ENCODE measurements around the gene INSYN1. TPM values are rescaled to one million over a fixed set of nuclear protein-coding genes. Genes with fewer than 3 reads are reported as not detected.

INSYN1 gene
- total RNA-seq, 5 donors from 2014 or later (not counting 1 experiment from before 2014, with no cell fraction given): not detected

DNA sequence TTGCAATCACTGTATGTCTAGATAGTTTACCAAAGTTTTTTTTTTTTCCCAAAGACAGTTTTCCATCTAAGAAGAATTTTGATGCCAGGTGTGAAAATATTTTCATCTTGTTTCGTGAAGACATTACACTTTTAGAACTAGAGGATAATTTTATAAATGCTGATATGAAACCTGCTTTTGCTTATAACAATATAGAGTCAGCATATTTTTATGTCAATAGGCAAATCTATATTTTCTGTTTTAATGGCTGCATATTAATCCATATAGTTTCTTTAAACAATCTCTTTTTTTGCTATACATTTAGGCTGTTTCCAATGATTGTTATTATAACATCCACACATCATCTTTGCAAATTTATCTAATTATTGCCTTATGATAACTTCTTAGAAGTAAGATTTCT, 12.6 kb upstream of the INSYN1 start:
- no peaks in the 10 kb centered on the region for H3K36me3 ChIP-seq (ENCODE audit: control insufficient read depth in 2 of 2, extremely low read depth in 1 of 2, insufficient read depth in 1 of 2, low read length in 1 of 2)
- Mint-ChIP-seq H3K9me3 (no peaks in the 10 kb centered on the region), H3K36me3 (no peaks in the 10 kb centered on the region), H3K27me3 (peaks cover 15 to 26% of the 10 kb centered on the region in 2 donors), H3K4me1 (no peaks in the 10 kb centered on the region), H3K27ac (no peak overlapping the region), H3K4me3 (no peak overlapping the region)
- ChIA-PET CTCF (interaction anchor here in 1 of 2 donors (0.8 kb wide), 1 partner anchor 18 kb away, joined by 3 read pairs; no protein-coding TSS in a partner anchor), POLR2A (no interaction called here)
- no peak overlapping the region for H3K4me3 ChIP-seq (ENCODE audit: control insufficient read depth in 1 of 2, extremely low read depth in 1 of 2, low read length in 1 of 2)
- WGBS (ENCODE audit: insufficient coverage): no CpG with 5 or more reads among the region's 1 CpG
- no peaks in the 10 kb centered on the region for H3K9me3 ChIP-seq
- H3K4me1 ChIP-seq (ENCODE audit: control insufficient read depth in 1 of 2, extremely low read depth in 1 of 2, insufficient read depth in 2 of 2, low read length in 2 of 2): no peaks in the 10 kb centered on the region
- H3K27ac ChIP-seq (ENCODE audit: low read length): no peak overlapping the region
- peaks cover 0 to 32% of the 10 kb centered on the region in 2 experiments for H3K27me3 ChIP-seq (replicated peaks in 1 of 2; ENCODE audit: control insufficient read depth in 2 of 2, extremely low read depth in 1 of 2, insufficient read depth in 2 of 2, low read length in 1 of 2)
- no peak for DNase-seq
- no peak for ATAC-seq (replicated peaks in 1 of 4)

DNA sequence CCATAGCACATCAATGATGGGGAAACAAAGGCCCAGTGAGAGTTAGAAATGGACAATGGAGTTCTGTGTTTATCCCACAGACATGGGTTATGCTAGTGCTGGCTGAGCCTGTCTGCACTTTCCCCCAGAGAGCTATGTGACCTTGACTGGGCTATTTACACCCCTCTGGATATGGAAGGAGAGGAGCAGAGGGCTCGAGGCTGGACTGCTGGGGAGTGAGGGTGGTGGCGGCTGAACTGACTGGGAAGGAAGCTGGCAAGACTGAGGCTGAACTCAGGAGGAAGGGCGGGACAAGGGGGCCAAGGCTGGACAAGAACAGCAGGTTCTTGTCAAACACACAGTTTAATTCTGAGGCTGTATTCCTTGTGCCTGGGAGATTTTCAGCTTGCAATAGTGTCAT, 10.8 kb upstream of the INSYN1 start:
- Histone ChIP-seq H3K36me3 (ENCODE audit: control insufficient read depth in 2 of 2, extremely low read depth in 1 of 2, insufficient read depth in 1 of 2, low read length in 1 of 2) (no peaks in the 10 kb centered on the region), H3K27me3 (replicated peaks in 1 of 2; ENCODE audit: control insufficient read depth in 2 of 2, extremely low read depth in 1 of 2, insufficient read depth in 2 of 2, low read length in 1 of 2) (peaks cover 0 to 41% of the 10 kb centered on the region in 2 experiments), H3K4me1 (ENCODE audit: control insufficient read depth in 1 of 2, extremely low read depth in 1 of 2, insufficient read depth in 2 of 2, low read length in 2 of 2) (no peaks in the 10 kb centered on the region), H3K27ac (ENCODE audit: low read length) (no peak overlapping the region), H3K9me3 (no peaks in the 10 kb centered on the region), H3K4me3 (ENCODE audit: control insufficient read depth in 1 of 2, extremely low read depth in 1 of 2, low read length in 1 of 2) (no peak overlapping the region)
- no peaks in the 10 kb centered on the region for H3K9me3 Mint-ChIP-seq
- H3K36me3 Mint-ChIP-seq: no peaks in the 10 kb centered on the region
- DNase-seq (no peak), ATAC-seq (replicated peaks in 1 of 4) (no peak)
- CTCF ChIA-PET: no interaction called here
- H3K27ac Mint-ChIP-seq: no peak overlapping the region
- WGBS (ENCODE audit: insufficient coverage): 41% methylated on average over 2 of the region's 3 CpGs
- H3K27me3 Mint-ChIP-seq: peaks cover 15 to 17% of the 10 kb centered on the region in 2 donors
- no peaks in the 10 kb centered on the region for H3K4me1 Mint-ChIP-seq
- POLR2A ChIA-PET: no interaction called here
- no peak overlapping the region for H3K4me3 Mint-ChIP-seq

- Mint-ChIP-seq H3K27ac (no peak overlapping the region), H3K36me3 (no peaks in the 10 kb centered on the region), H3K9me3 (no peaks in the 10 kb centered on the region), H3K4me3 (no peak overlapping the region), H3K4me1 (no peaks in the 10 kb centered on the region), H3K27me3 (peaks cover 11 to 27% of the 10 kb centered on the region in 2 donors)
- no peak for DNase-seq
- no peak for ATAC-seq (replicated peaks in 1 of 4)
- H3K27me3 ChIP-seq (replicated peaks in 1 of 2; ENCODE audit: control insufficient read depth in 2 of 2, extremely low read depth in 1 of 2, insufficient read depth in 2 of 2, low read length in 1 of 2): peaks cover 0 to 44% of the 10 kb centered on the region in 2 experiments
- no peaks in the 10 kb centered on the region for H3K4me1 ChIP-seq (ENCODE audit: control insufficient read depth in 1 of 2, extremely low read depth in 1 of 2, insufficient read depth in 2 of 2, low read length in 2 of 2)
- WGBS (ENCODE audit: insufficient coverage): 50% methylated on average over 9 of the region's 11 CpGs
- POLR2A ChIA-PET: no interaction called here
- CTCF ChIA-PET: no interaction called here
- no peak overlapping the region for H3K4me3 ChIP-seq (ENCODE audit: control insufficient read depth in 1 of 2, extremely low read depth in 1 of 2, low read length in 1 of 2)
- no peaks in the 10 kb centered on the region for H3K36me3 ChIP-seq (ENCODE audit: control insufficient read depth in 2 of 2, extremely low read depth in 1 of 2, insufficient read depth in 1 of 2, low read length in 1 of 2)
- H3K9me3 ChIP-seq: no peaks in the 10 kb centered on the region
- no peak overlapping the region for H3K27ac ChIP-seq (ENCODE audit: low read length)
Observed at GRCh38 chr15:73760330-73761329, 7.5 kb upstream of the INSYN1 start.

DNA sequence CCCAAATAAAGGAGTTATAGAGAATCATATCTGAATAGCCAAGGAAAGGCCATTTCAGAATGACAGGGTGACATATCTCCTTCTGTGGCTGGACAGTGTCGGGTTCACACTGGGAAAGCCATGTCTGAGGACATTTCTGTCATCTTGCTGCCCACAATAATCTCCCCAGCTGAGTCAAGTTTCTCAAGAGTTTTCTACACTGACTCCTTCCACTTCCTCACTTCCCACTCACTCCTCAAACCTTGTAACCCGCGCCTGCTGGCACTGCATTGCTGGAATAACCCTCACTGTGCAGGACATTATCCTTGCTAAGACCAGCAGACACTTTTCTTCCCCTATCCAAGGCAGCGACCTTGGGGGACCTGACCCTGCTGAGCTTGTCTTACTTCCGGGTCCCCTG, 5.3 kb upstream of the INSYN1 start:
- no peaks in the 10 kb centered on the region for H3K9me3 ChIP-seq
- no peaks in the 10 kb centered on the region for H3K36me3 ChIP-seq (ENCODE audit: control insufficient read depth in 2 of 2, extremely low read depth in 1 of 2, insufficient read depth in 1 of 2, low read length in 1 of 2)
- Mint-ChIP-seq H3K36me3 (no peaks in the 10 kb centered on the region), H3K27ac (no peak overlapping the region), H3K27me3 (peaks cover 25 to 42% of the 10 kb centered on the region in 2 donors), H3K4me1 (peaks cover 0 to 4% (median 2%) of the 10 kb centered on the region in 3 donors), H3K9me3 (no peaks in the 10 kb centered on the region), H3K4me3 (no peak overlapping the region)
- CTCF ChIA-PET: no interaction called here
- H3K27ac ChIP-seq (ENCODE audit: low read length): no peak overlapping the region
- no peak for DNase-seq
- H3K4me1 ChIP-seq (ENCODE audit: control insufficient read depth in 1 of 2, extremely low read depth in 1 of 2, insufficient read depth in 2 of 2, low read length in 2 of 2): no peaks in the 10 kb centered on the region
- H3K27me3 ChIP-seq (replicated peaks in 1 of 2; ENCODE audit: control insufficient read depth in 2 of 2, extremely low read depth in 1 of 2, insufficient read depth in 2 of 2, low read length in 1 of 2): peaks cover 0 to 42% of the 10 kb centered on the region in 2 experiments
- H3K4me3 ChIP-seq (ENCODE audit: control insufficient read depth in 1 of 2, extremely low read depth in 1 of 2, low read length in 1 of 2): no peak overlapping the region
- POLR2A ChIA-PET: no interaction called here
- WGBS (ENCODE audit: insufficient coverage): 61% methylated on average over 5 of the region's 5 CpGs
- ATAC-seq (replicated peaks in 1 of 4): no peak

GRCh38 chr15:73757571-73757970, 4.4 kb upstream of the INSYN1 start:
- H3K27ac Mint-ChIP-seq: no peak overlapping the region
- H3K4me1 Mint-ChIP-seq: peaks cover 0 to 4% (median 2%) of the 10 kb centered on the region in 3 donors
- CTCF ChIA-PET: interaction anchor here in 1 of 2 donors (0.6 kb wide), 1 partner anchor 30 kb away, joined by 3 read pairs; no protein-coding TSS in a partner anchor
- POLR2A ChIA-PET: no interaction called here
- no peak overlapping the region for H3K4me3 Mint-ChIP-seq
- Histone ChIP-seq H3K36me3 (ENCODE audit: control insufficient read depth in 2 of 2, extremely low read depth in 1 of 2, insufficient read depth in 1 of 2, low read length in 1 of 2) (no peaks in the 10 kb centered on the region), H3K9me3 (no peaks in the 10 kb centered on the region), H3K27me3 (replicated peaks in 1 of 2; ENCODE audit: control insufficient read depth in 2 of 2, extremely low read depth in 1 of 2, insufficient read depth in 2 of 2, low read length in 1 of 2) (peaks cover 0 to 42% of the 10 kb centered on the region in 2 experiments), H3K27ac (ENCODE audit: low read length) (no peak overlapping the region), H3K4me3 (ENCODE audit: control insufficient read depth in 1 of 2, extremely low read depth in 1 of 2, low read length in 1 of 2) (no peak overlapping the region), H3K4me1 (ENCODE audit: control insufficient read depth in 1 of 2, extremely low read depth in 1 of 2, insufficient read depth in 2 of 2, low read length in 2 of 2) (no peaks in the 10 kb centered on the region)
- peaks cover 26 to 40% of the 10 kb centered on the region in 2 donors for H3K27me3 Mint-ChIP-seq
- DNase-seq: no peak
- no peaks in the 10 kb centered on the region for H3K9me3 Mint-ChIP-seq
- ATAC-seq (replicated peaks in 1 of 4): no peak
- H3K36me3 Mint-ChIP-seq: no peaks in the 10 kb centered on the region

DNA sequence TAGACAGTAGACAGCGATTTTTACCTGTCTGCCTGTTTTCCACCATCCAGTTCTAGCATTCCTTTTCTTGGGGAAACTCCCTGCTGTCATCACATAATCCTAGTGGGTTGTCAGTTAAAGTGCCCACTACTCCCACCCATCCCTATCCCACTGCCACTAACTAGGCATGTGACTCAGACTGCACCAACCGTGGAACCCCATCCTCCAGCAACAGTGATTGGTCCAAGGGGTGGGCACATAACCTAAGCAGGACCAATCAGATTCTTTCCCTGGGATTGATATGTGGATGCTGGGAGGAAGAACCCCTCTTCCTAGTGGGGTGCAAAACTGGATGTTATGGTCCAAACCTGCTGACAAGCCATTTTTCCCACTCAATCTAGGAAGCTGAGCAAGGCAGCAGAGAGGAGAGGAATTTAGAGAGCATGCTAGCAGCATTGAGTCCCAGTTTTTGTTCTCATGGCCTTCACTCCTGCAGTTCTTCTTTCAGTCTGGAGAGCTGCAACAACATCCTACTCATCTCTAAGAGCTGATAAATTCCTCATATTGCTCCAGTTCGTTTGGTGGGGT, 3.9 kb upstream of the INSYN1 start:
- ChIA-PET POLR2A (no interaction called here), CTCF (interaction anchor here in 1 of 2 donors (0.6 kb wide), 1 partner anchor 31 kb away, joined by 3 read pairs; no protein-coding TSS in a partner anchor)
- Mint-ChIP-seq H3K4me3 (no peak overlapping the region), H3K27ac (no peak overlapping the region), H3K27me3 (peaks cover 26 to 40% of the 10 kb centered on the region in 2 donors), H3K9me3 (no peaks in the 10 kb centered on the region), H3K4me1 (peaks cover 0 to 4% (median 2%) of the 10 kb centered on the region in 3 donors), H3K36me3 (no peaks in the 10 kb centered on the region)
- Histone ChIP-seq H3K4me1 (ENCODE audit: control insufficient read depth in 1 of 2, extremely low read depth in 1 of 2, insufficient read depth in 2 of 2, low read length in 2 of 2) (peaks cover 0 to 4% of the 10 kb centered on the region in 2 experiments), H3K36me3 (ENCODE audit: control insufficient read depth in 2 of 2, extremely low read depth in 1 of 2, insufficient read depth in 1 of 2, low read length in 1 of 2) (no peaks in the 10 kb centered on the region), H3K27ac (ENCODE audit: low read length) (no peak overlapping the region), H3K9me3 (no peaks in the 10 kb centered on the region), H3K27me3 (replicated peaks in 1 of 2; ENCODE audit: control insufficient read depth in 2 of 2, extremely low read depth in 1 of 2, insufficient read depth in 2 of 2, low read length in 1 of 2) (peaks cover 0 to 46% of the 10 kb centered on the region in 2 experiments), H3K4me3 (ENCODE audit: control insufficient read depth in 1 of 2, extremely low read depth in 1 of 2, low read length in 1 of 2) (no peak overlapping the region)
- DNase-seq (no peak), ATAC-seq (replicated peaks in 1 of 4) (no peak)
- no CpG with 5 or more reads among the region's 3 CpGs for WGBS (ENCODE audit: insufficient coverage)
